PC-3 (cell line): ENCODE measurements around the gene TMEM150A.

Source experiments
- EZH2 ChIP-seq: fragments of 300-600 bp; sonication (generic); IDR thresholded peaks from one replicate; pipeline ENCODE4 v1.6.1; 2017; ENCODE audit warnings: antibody characterized with exemption, mild to moderate bottlenecking, low read length; ENCODE audit not compliant: unreplicated experiment
- EZH2phosphoT487 ChIP-seq: fragments of 300-600 bp; sonication (generic); IDR thresholded peaks from 2 replicates; pipeline ENCODE4 v1.6.1; 2018; ENCODE audit warnings: mild to moderate bottlenecking, antibody characterized with exemption, low read length, borderline replicate concordance
- TF ChIP-seq, protein P1 (sequence below): fragments of 300-600 bp; sonication (generic); conservative IDR thresholded peaks from 2 replicates; pipeline ENCODE4 v1.5.1; 2017; ENCODE audit warnings: antibody characterized with exemption, low read depth, mild to moderate bottlenecking, low read length

DNA sequence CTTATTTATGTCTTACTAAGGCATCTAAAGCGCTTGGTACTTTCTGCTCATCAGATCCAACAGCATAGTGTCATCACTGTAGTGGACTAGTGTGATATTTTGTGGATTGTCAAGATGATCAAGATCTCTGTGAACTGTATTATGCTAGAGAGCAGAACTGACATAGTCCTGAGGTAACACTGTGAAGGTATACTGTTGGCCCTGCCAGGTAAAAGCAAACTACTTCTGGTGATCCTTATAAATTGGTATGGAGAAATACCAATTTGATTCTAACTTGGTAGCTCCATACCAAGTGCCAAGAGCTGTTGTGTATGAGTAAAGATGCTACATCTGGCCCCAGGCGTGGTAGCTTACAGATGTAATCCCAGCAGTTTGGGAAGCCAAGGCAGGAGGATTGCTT is 49.6 kb upstream of the TMEM150A start:
- TF ChIP-seq EZH2 (no peak), EZH2phosphoT487 (no peak)
- TF ChIP-seq, protein P1, sequence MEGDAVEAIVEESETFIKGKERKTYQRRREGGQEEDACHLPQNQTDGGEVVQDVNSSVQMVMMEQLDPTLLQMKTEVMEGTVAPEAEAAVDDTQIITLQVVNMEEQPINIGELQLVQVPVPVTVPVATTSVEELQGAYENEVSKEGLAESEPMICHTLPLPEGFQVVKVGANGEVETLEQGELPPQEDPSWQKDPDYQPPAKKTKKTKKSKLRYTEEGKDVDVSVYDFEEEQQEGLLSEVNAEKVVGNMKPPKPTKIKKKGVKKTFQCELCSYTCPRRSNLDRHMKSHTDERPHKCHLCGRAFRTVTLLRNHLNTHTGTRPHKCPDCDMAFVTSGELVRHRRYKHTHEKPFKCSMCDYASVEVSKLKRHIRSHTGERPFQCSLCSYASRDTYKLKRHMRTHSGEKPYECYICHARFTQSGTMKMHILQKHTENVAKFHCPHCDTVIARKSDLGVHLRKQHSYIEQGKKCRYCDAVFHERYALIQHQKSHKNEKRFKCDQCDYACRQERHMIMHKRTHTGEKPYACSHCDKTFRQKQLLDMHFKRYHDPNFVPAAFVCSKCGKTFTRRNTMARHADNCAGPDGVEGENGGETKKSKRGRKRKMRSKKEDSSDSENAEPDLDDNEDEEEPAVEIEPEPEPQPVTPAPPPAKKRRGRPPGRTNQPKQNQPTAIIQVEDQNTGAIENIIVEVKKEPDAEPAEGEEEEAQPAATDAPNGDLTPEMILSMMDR, result no peak
